ENCODE measurements around the gene TIA1. TPM values are rescaled to one million over a fixed set of nuclear protein-coding genes. Genes with fewer than 3 reads are reported as not detected.
"Not testable (repeated sequence)": the region's sequence is repeated elsewhere in the genome, so short reads cannot be mapped to it uniquely, and the experiment has no call there.

The TIA1 gene
- total RNA-seq, 1 donor from 2014 or later = 104 TPM

GRCh38 chr2:70203086-70203485 is 45.3 kb downstream of the TIA1 start:
- H3K27me3 Mint-ChIP-seq = no peaks in the 10 kb centered on the region
- H3K27ac Mint-ChIP-seq = no peak overlapping the region
- H3K36me3 Mint-ChIP-seq (ENCODE audit: low read depth) = peaks cover 2% of the 10 kb centered on the region
- no peaks in the 10 kb centered on the region for H3K4me1 Mint-ChIP-seq
- no peaks in the 10 kb centered on the region for H3K9me3 Mint-ChIP-seq
- no peak overlapping the region for H3K4me3 Mint-ChIP-seq
- DNase-seq = no peak
- intact Hi-C loops (cut with micrococcal nuclease) = no loop called here

- Mint-ChIP-seq H3K27me3 (no peaks in the 10 kb centered on the region), H3K4me1 (no peaks in the 10 kb centered on the region), H3K27ac (no peak overlapping the region), H3K9me3 (no peaks in the 10 kb centered on the region), H3K4me3 (no peak overlapping the region), H3K36me3 (ENCODE audit: low read depth) (peaks cover 2% of the 10 kb centered on the region)
- intact Hi-C loops (cut with micrococcal nuclease) = no loop called here
- no peak for DNase-seq
Observed at GRCh38 chr2:70202236-70202806, 46.1 kb downstream of the TIA1 start.

GRCh38 chr2:70201831-70202230 is 46.6 kb downstream of the TIA1 start:
- Mint-ChIP-seq H3K27me3 (no peaks in the 10 kb centered on the region), H3K27ac (no peak overlapping the region), H3K9me3 (no peaks in the 10 kb centered on the region), H3K4me3 (no peak overlapping the region), H3K4me1 (no peaks in the 10 kb centered on the region), H3K36me3 (ENCODE audit: low read depth) (peaks cover 2% of the 10 kb centered on the region)
- no peak for DNase-seq
- intact Hi-C loops (cut with micrococcal nuclease) = no loop called here

- no peaks in the 10 kb centered on the region for H3K9me3 Mint-ChIP-seq
Observed at GRCh38 chr2:70201225-70201768, 47.1 kb downstream of the TIA1 start.

GRCh38 chr2:70199320-70199864 is 49.0 kb downstream of the TIA1 start:
- H3K36me3 Mint-ChIP-seq (ENCODE audit: low read depth) = no peaks in the 10 kb centered on the region
- H3K4me1 Mint-ChIP-seq = no peaks in the 10 kb centered on the region
- intact Hi-C loops (cut with micrococcal nuclease) = no loop called here
- H3K27me3 Mint-ChIP-seq = no peaks in the 10 kb centered on the region
- DNase-seq = no peak
- H3K27ac Mint-ChIP-seq = no peak overlapping the region
- no peak overlapping the region for H3K4me3 Mint-ChIP-seq
- no peaks in the 10 kb centered on the region for H3K9me3 Mint-ChIP-seq

More at GRCh38 chr2:70201225-70201768, 47.1 kb downstream of the TIA1 start:
- intact Hi-C loops (cut with micrococcal nuclease) = no loop called here
- H3K27me3 Mint-ChIP-seq = no peaks in the 10 kb centered on the region
- H3K36me3 Mint-ChIP-seq (ENCODE audit: low read depth) = no peaks in the 10 kb centered on the region
- H3K4me1 Mint-ChIP-seq = no peaks in the 10 kb centered on the region
- DNase-seq = no peak
- no peak overlapping the region for H3K27ac Mint-ChIP-seq
- no peak overlapping the region for H3K4me3 Mint-ChIP-seq

DNA sequence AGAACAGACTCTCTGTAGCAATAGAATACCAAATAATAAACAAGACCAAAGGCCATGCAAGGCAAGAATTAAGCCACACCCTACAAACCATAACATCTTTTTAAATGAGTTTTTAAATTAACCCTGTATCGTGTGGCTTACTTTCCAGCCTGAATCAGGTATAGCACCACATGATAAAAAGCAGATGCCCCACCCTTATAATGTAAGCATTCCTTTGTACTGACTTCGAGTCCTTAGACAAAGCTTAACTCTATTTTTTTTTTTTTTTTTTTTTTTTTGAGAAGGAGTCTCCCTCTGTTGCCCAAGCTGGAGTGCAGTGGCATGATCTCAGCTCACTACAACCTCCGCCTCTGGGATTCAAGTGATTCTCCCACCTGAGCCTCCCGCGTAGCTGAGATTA is 55.9 kb downstream of the TIA1 start:
- Mint-ChIP-seq H3K27me3 (peaks cover 2% of the 10 kb centered on the region), H3K36me3 (ENCODE audit: low read depth) (peaks cover 12% of the 10 kb centered on the region), H3K4me1 (peaks cover 21% of the 10 kb centered on the region), H3K9me3 (no peaks in the 10 kb centered on the region), H3K27ac (no peak overlapping the region), H3K4me3 (no peak overlapping the region)
- DNase-seq = no peak
- intact Hi-C loops (cut with micrococcal nuclease) = no loop called here

DNA sequence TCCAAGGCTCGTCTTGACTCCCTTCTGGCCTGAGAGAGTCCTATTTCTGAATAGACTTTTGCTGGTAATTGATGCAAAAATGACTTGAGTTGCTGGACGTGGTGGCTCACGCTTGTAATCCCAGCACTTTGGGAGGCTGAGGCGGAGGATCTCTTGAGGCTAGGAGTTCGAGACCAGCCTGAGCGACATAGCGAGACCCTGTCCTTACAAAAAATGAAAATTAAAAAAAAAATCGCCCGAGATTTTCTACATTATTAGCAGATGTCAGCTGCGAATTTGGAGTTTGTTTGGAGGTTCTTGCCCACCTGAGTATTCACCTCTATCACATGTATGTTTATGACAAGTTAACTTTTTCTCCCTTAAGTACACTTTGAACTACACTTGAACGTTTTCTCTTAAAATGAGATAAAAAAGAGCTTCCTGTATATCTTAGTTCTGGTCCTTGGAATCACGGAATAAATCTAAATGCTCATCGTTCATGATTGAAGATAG is 57.1 kb downstream of the TIA1 start:
- DNase-seq = no peak
- Mint-ChIP-seq H3K27ac (peak overlapping the region; percentile 100), H3K9me3 (no peaks in the 10 kb centered on the region), H3K4me3 (peak overlapping the region; percentile 92), H3K27me3 (peaks cover 2% of the 10 kb centered on the region), H3K36me3 (ENCODE audit: low read depth) (peaks cover 12% of the 10 kb centered on the region), H3K4me1 (peaks cover 21% of the 10 kb centered on the region)
- intact Hi-C loops (cut with micrococcal nuclease) = loop anchor here (1.0 to 2.0 kb wide), 4 partner anchors 57 to 418 kb away; partner anchors contain the start of genes GMCL1, PCYOX1 and TIA1

DNA sequence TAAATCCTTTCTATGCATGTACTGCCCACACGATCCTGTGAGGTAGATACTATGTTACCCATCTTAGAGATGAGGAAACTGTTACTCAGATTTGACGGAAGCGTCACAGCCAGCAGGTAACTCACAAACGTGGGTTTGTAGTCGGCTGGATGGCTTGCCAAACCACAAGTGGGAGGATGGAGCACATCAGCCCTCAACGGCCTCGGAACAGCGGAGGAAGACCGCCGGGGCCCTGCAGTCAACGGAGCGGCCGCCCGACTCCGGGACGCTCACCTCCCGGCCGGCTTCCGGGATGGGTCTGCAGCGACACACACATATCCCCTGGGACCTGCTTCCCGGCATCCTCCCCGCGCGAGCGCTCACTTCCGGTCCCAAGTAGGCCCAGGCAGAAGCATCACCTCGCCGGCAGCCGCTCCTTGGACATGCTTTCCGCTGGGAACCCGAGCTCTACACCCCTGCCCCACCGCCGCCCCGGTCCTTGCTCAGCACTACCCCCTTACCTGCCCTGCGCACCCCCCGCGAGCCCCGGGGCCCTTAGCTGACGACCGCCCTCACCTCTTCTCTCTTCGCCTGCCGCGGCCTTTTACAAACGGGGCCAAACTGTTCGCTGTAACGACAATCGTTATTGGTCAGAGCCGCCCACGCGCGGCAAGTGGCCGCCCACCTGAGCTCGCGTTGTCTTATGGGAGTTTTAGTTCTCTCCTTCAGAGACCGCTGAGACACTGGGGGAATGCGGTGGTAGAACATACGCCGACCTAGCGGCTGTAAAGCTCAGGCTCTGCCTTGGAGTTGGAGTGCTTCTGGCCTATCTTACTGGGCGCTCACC is 57.8 kb downstream of the TIA1 start, which contains the start of gene C2orf42:
Gene C2orf42, minus strand, starts transcription at position 602 of the 826 bp plus-strand sequence. CDS start 9,034 bp downstream, outside the sequence.
- DNase-seq = peak; percentile 98
- Mint-ChIP-seq H3K27ac (peak within 1 kb of the TSS; percentile 100), H3K27me3 (peaks cover 2% of the 10 kb centered on the region), H3K9me3 (no peaks in the 10 kb centered on the region), H3K4me1 (peaks cover 21% of the 10 kb centered on the region), H3K4me3 (peak within 1 kb of the TSS; percentile 92), H3K36me3 (ENCODE audit: low read depth) (peaks cover 12% of the 10 kb centered on the region)
- intact Hi-C loops (cut with micrococcal nuclease) = loop anchor here (1.0 to 2.0 kb wide), 9 partner anchors 48 to 417 kb away; partner anchors contain the start of genes GMCL1, PCYOX1, SNRPG and TIA1

GRCh38 chr2:70188460-70188859 is 60.0 kb downstream of the TIA1 start:
- DNase-seq = no peak
- peaks cover 2% of the 10 kb centered on the region for H3K27me3 Mint-ChIP-seq
- intact Hi-C loops (cut with micrococcal nuclease) = no loop called here
- peaks cover 21% of the 10 kb centered on the region for H3K4me1 Mint-ChIP-seq
- H3K9me3 Mint-ChIP-seq = no peaks in the 10 kb centered on the region
- peak overlapping the region; percentile 52 for H3K27ac Mint-ChIP-seq
- peaks cover 12% of the 10 kb centered on the region for H3K36me3 Mint-ChIP-seq (ENCODE audit: low read depth)
- H3K4me3 Mint-ChIP-seq = peak overlapping the region; percentile 32

GRCh38 chr2:70187170-70187569 is 61.3 kb downstream of the TIA1 start:
- H3K4me1 Mint-ChIP-seq = peaks cover 21% of the 10 kb centered on the region
- intact Hi-C loops (cut with micrococcal nuclease); H3K27ac Mint-ChIP-seq; H3K9me3 Mint-ChIP-seq; DNase-seq; H3K27me3 Mint-ChIP-seq; H3K4me3 Mint-ChIP-seq: not testable (repeated sequence)
- peaks cover 16% of the 10 kb centered on the region for H3K36me3 Mint-ChIP-seq (ENCODE audit: low read depth)

GRCh38 chr2:70182689-70183088 is 65.7 kb downstream of the TIA1 start:
- Mint-ChIP-seq H3K9me3 (no peaks in the 10 kb centered on the region), H3K36me3 (ENCODE audit: low read depth) (peaks cover 17% of the 10 kb centered on the region), H3K27me3 (no peaks in the 10 kb centered on the region), H3K4me3 (no peak overlapping the region), H3K4me1 (no peaks in the 10 kb centered on the region), H3K27ac (no peak overlapping the region)
- intact Hi-C loops (cut with micrococcal nuclease) = no loop called here
- DNase-seq = no peak

DNA sequence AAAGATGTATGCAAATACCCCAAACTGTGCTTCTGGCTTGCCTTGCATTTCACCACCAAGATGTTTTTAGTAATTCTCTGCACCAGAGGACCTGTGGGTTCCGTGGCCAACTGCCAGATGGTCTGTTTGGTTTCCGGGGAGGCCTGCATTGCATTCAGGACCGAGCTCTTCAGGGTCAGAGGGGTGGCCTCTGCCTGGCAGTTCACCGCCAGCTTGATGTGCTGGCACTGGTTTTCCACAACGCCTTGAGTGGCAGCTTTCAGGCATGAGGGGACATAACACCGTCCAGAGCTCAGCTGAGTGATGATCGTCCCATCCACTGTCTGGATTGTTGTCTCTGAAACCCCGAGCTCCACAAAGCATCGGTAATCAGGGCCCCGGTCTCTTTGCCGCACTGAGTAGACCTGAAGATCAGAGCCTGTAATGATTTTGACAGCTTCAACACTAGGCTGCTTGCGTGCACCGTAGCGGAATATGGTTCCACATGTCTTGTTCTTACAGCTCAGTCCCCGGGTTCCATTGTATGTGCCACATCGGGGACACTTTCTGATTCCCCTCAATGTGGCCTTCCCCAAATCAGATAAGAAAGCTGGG is 67.0 kb downstream of the TIA1 start:
- DNase-seq = no peak

GRCh38 chr2:70173520-70173919 is 74.9 kb downstream of the TIA1 start:
- Mint-ChIP-seq H3K4me1 (no peaks in the 10 kb centered on the region), H3K4me3 (no peak overlapping the region), H3K27ac (no peak overlapping the region), H3K27me3 (no peaks in the 10 kb centered on the region), H3K36me3 (ENCODE audit: low read depth) (peaks cover 39% of the 10 kb centered on the region), H3K9me3 (no peaks in the 10 kb centered on the region)
- intact Hi-C loops (cut with micrococcal nuclease) = no loop called here
- DNase-seq = no peak

More for the DNA sequence above, 67.0 kb downstream of the TIA1 start:
- intact Hi-C loops (cut with micrococcal nuclease) = no loop called here
- Mint-ChIP-seq H3K27me3 (no peaks in the 10 kb centered on the region), H3K27ac (no peak overlapping the region), H3K4me3 (no peak overlapping the region), H3K36me3 (ENCODE audit: low read depth) (peaks cover 22% of the 10 kb centered on the region), H3K9me3 (no peaks in the 10 kb centered on the region), H3K4me1 (no peaks in the 10 kb centered on the region)

Data from activated CD4-positive, alpha-beta T cell treated with anti-CD3 and anti-CD28 coated beads, Interleukin-2, amount 10 ng/mL, durations not matched to agents 24 days and 14 days (primary cell).